ENCODE data around the gene CARS2. TPM values are rescaled to one million over a fixed set of nuclear protein-coding genes. Genes with fewer than 3 reads are reported as not detected.

Gene CARS2
- total and polyA plus RNA-seq, 2 of the 8 experiments (the other 6 are each of a cell fraction or from before 2014, with no cell fraction given), result 47.7 to 55.9 TPM

GRCh38 chr13:110610955-110611595 is 94.8 kb downstream of the CARS2 start (continued):
- TF ChIP-seq RBBP5 (IDR thresholded peaks at IDR 0.05; ENCODE audit: borderline replicate concordance, low read depth, low read length), result no peak

Measured in H1 (cell line).